H7 (cell line): ENCODE data around the gene RGS14. TPM values are rescaled to one million over a fixed set of nuclear protein-coding genes. Genes with fewer than 3 reads are reported as not detected.
A peak's percentile ranks its signal among the peaks of the same experiment; 100 is the strongest.

Source experiments
- DNase-seq: peaks from one replicate; pipeline ENCODE4 v3.0.0; 2012
- H3K27me3 ChIP-seq: 2 replicates; pipeline ENCODE4 v1.6.0; 2011; ENCODE audit warnings: mild to moderate bottlenecking, low read length; ENCODE audit not compliant: control insufficient read depth, insufficient read depth
- H3K36me3 ChIP-seq: replicated peaks from 2 replicates; pipeline ENCODE4 v1.5.1; 2011; ENCODE audit warnings: low read length; ENCODE audit not compliant: control insufficient read depth, insufficient read depth
- H3K4me3 ChIP-seq: 2 replicates; pipeline ENCODE4 v1.5.1; 2011; ENCODE audit warnings: low read depth, mild to moderate bottlenecking, control low read depth, low read length, moderate library complexity; ENCODE audit not compliant: insufficient read depth
- total RNA-seq: library from RNA; depleted of rRNA; stranded (reverse); fragments of >200 nt; shearing (Covaris generic); gene quantifications from 2 replicates; pipeline ENCODE4 v1.2.3, GENCODE V29; 2014

The RGS14 gene
- total RNA-seq, 1 experiment from 2014 or later: 32.4 TPM

GRCh38 chr5:177316005-177316404, 41.7 kb upstream of the RGS14 start:
- H3K4me3 ChIP-seq: no peak overlapping the region
- no peaks in the 10 kb centered on the region for H3K36me3 ChIP-seq
- no peaks in the 10 kb centered on the region for H3K27me3 ChIP-seq
- no peak for DNase-seq

GRCh38 chr5:177317959-177318377, 39.8 kb upstream of the RGS14 start:
- Histone ChIP-seq H3K4me3 (no peak overlapping the region), H3K27me3 (no peaks in the 10 kb centered on the region)

GRCh38 chr5:177319913-177320588, 37.7 kb upstream of the RGS14 start:
- H3K4me3 ChIP-seq: no peak overlapping the region
- H3K36me3 ChIP-seq: no peaks in the 10 kb centered on the region
- no peak for DNase-seq
- H3K27me3 ChIP-seq: no peaks in the 10 kb centered on the region

More at GRCh38 chr5:177317959-177318377, 39.8 kb upstream of the RGS14 start:
- H3K36me3 ChIP-seq: no peaks in the 10 kb centered on the region
- peak; percentile 86 for DNase-seq

GRCh38 chr5:177320879-177321278, 36.8 kb upstream of the RGS14 start:
- Histone ChIP-seq H3K27me3 (no peaks in the 10 kb centered on the region), H3K36me3 (no peaks in the 10 kb centered on the region), H3K4me3 (no peak overlapping the region)
- no peak for DNase-seq

- Histone ChIP-seq H3K36me3 (no peaks in the 10 kb centered on the region; the same call in 1 of the 2 replicates), H3K27me3 (no peaks in the 10 kb centered on the region), H3K4me3 (no peak overlapping the region)
- DNase-seq: peak; percentile 43
These were observed 31.8 kb upstream of the RGS14 start for GRCh38 chr5:177325868-177326381.

GRCh38 chr5:177327539-177328522, 29.9 kb upstream of the RGS14 start:
- peak; percentile 56 for DNase-seq

GRCh38 chr5:177328545-177329231, 29.0 kb upstream of the RGS14 start:
- no peak overlapping the region for H3K4me3 ChIP-seq
- no peaks in the 10 kb centered on the region for H3K27me3 ChIP-seq
- peaks cover 4% of the 10 kb centered on the region for H3K36me3 ChIP-seq
- peak; percentile 20 for DNase-seq

More at GRCh38 chr5:177327539-177328522, 29.9 kb upstream of the RGS14 start:
- no peaks in the 10 kb centered on the region for H3K27me3 ChIP-seq
- no peaks in the 10 kb centered on the region; the same call in 1 of the 2 replicates for H3K36me3 ChIP-seq
- no peak overlapping the region for H3K4me3 ChIP-seq

GRCh38 chr5:177329883-177330282, 27.8 kb upstream of the RGS14 start:
- Histone ChIP-seq H3K27me3 (no peaks in the 10 kb centered on the region), H3K4me3 (no peak overlapping the region), H3K36me3 (peaks cover 13% of the 10 kb centered on the region)
- peak; percentile 14 for DNase-seq

GRCh38 chr5:177330991-177331842, 26.5 kb upstream of the RGS14 start:
- Histone ChIP-seq H3K27me3 (no peaks in the 10 kb centered on the region), H3K4me3 (no peak overlapping the region), H3K36me3 (peaks cover 17% of the 10 kb centered on the region)
- no peak for DNase-seq

- H3K36me3 ChIP-seq: peaks cover 19% of the 10 kb centered on the region
- no peak for DNase-seq
- H3K27me3 ChIP-seq: no peaks in the 10 kb centered on the region
- H3K4me3 ChIP-seq: no peak overlapping the region
These were observed 25.5 kb upstream of the RGS14 start for GRCh38 chr5:177332031-177332895.

GRCh38 chr5:177332896-177333260, 24.8 kb upstream of the RGS14 start:
- H3K36me3 ChIP-seq: peaks cover 19% of the 10 kb centered on the region
- no peaks in the 10 kb centered on the region for H3K27me3 ChIP-seq
- H3K4me3 ChIP-seq: no peak overlapping the region
- peak; percentile 44 for DNase-seq

GRCh38 chr5:177333420-177334154, 24.1 kb upstream of the RGS14 start:
- Histone ChIP-seq H3K27me3 (no peaks in the 10 kb centered on the region), H3K4me3 (no peak overlapping the region), H3K36me3 (peaks cover 20% of the 10 kb centered on the region)
- peak; percentile 16 for DNase-seq
